ENCODE data around the gene AMER2. TPM values are rescaled to one million over a fixed set of nuclear protein-coding genes. Genes with fewer than 3 reads are reported as not detected.

Gene AMER2
- total and polyA plus RNA-seq, 2 donors (not counting 1 experiment from before 2014, with no cell fraction given), result not detected

DNA sequence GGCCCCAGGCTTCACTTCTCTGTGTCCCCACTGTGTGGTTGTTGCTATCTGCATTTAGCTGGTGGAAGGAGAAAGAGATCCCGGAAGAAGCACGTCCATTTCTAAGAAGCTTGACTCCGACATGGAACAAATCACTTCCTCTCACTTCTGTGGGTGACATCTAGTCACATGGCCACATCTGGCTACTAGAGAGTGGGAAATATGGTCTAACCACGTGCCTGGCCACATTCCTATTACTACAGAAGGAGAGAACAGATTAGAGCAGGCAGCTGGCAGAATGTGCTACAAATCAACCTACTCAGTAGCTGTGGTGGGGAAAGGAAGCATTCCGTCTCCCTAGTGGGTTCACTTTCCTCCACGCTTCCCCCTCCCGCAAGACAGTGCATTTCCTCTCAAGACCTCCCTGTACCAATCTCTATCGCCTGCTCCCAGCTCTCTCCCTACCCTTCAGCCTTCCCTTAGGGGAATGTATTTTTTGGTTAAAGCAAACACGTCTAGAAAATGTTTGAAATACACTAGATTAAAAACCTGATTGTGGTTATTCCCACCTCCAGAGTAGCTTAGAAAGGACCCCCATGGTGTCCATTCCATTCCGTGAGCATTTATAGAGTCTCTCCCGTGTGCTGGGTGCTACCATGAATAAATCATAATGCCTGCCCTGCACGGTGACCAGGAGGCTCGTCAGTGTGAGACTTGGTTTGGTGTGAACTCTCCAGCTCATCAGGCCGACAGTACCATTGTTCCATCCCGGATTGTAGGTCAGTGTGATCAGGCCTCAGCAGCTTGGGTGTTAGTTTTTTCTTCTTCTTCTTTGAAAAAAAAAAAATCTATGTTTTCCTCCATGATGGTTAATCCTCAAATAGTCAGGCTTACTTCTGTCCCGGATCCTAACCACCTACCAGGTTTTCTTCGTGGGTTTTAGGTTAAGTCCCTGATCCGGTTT lies 8.0 kb upstream of the AMER2 start:
- H3K27ac Mint-ChIP-seq, result no peak overlapping the region
- intact Hi-C loops (cut with micrococcal nuclease), result no loop called here

More for the DNA sequence above, 8.0 kb upstream of the AMER2 start:
- Histone ChIP-seq H3K27ac (ENCODE audit: low read length in 2 of 2) (no peak overlapping the region), H3K4me2 (replicated peaks; ENCODE audit: low read depth, low read length, poor library complexity, severe bottlenecking) (peak overlapping the region; percentile 9), H3K4me1 (ENCODE audit: control insufficient read depth in 2 of 2, insufficient read depth in 2 of 2, low read length in 2 of 2) (peaks cover 16 to 17% of the 10 kb centered on the region in 2 donors), H3K27me3 (replicated peaks in 1 of 4; ENCODE audit: control extremely low read depth in 1 of 4, control insufficient read depth in 3 of 4, insufficient read depth in 4 of 4, low read length in 3 of 4) (peaks cover 0 to 26% (median 3%) of the 10 kb centered on the region in 4 experiments), H2AFZ (ENCODE audit: insufficient read depth, low read depth, low read length, poor library complexity, severe bottlenecking) (no peak overlapping the region), H3K36me3 (replicated peaks in 1 of 2; ENCODE audit: control extremely low read depth in 1 of 2, control insufficient read depth in 1 of 2, extremely low read depth in 1 of 2, insufficient read depth in 2 of 2, low read length in 1 of 2) (no peaks in the 10 kb centered on the region), H3K79me2 (ENCODE audit: control insufficient read depth, insufficient read depth, low read length) (no peaks in the 10 kb centered on the region), H3K9ac (ENCODE audit: low read length) (no peak overlapping the region), H3K4me3 (ENCODE audit: control extremely low read depth in 1 of 5, extremely low read depth in 1 of 5, insufficient read depth in 1 of 5, low read depth in 2 of 5, low read length in 4 of 5) (no peak overlapping the region), H3K9me3 (ENCODE audit: control extremely low read depth in 1 of 3, control insufficient read depth in 2 of 3, insufficient read depth in 1 of 3, low read length in 2 of 3) (peaks cover 0 to 12% (median 0%) of the 10 kb centered on the region in 3 donors), H4K20me1 (ENCODE audit: control insufficient read depth, insufficient read depth, low read length, poor library complexity, severe bottlenecking) (no peaks in the 10 kb centered on the region)
- no peak for TF ChIP-seq EZH2 (IDR thresholded peaks at IDR 0.05; ENCODE audit: borderline replicate concordance, insufficient read depth, low read depth, low read length, poor library complexity, severe bottlenecking)
- TF ChIP-seq, protein P1, sequence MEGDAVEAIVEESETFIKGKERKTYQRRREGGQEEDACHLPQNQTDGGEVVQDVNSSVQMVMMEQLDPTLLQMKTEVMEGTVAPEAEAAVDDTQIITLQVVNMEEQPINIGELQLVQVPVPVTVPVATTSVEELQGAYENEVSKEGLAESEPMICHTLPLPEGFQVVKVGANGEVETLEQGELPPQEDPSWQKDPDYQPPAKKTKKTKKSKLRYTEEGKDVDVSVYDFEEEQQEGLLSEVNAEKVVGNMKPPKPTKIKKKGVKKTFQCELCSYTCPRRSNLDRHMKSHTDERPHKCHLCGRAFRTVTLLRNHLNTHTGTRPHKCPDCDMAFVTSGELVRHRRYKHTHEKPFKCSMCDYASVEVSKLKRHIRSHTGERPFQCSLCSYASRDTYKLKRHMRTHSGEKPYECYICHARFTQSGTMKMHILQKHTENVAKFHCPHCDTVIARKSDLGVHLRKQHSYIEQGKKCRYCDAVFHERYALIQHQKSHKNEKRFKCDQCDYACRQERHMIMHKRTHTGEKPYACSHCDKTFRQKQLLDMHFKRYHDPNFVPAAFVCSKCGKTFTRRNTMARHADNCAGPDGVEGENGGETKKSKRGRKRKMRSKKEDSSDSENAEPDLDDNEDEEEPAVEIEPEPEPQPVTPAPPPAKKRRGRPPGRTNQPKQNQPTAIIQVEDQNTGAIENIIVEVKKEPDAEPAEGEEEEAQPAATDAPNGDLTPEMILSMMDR (IDR thresholded peaks at IDR 0.05), result no peak
- 50% methylated on average over 5 of the region's 18 CpGs for WGBS (ENCODE audit: insufficient coverage)
- no peak for DNase-seq
- Mint-ChIP-seq H3K9me3 (ENCODE audit: insufficient read depth) (peaks cover 6% of the 10 kb centered on the region), H3K27me3 (peaks cover 42% of the 10 kb centered on the region), H3K4me3 (peak overlapping the region; percentile 35), H3K4me1 (peaks cover 35% of the 10 kb centered on the region)
- POLR2A ChIA-PET, result no interaction called here
- CTCF ChIA-PET, result interaction anchor here (0.6 to 1.5 kb wide), 3 partner anchors 52 to 360 kb away, joined by 3 to 4 read pairs (median 3); no protein-coding TSS in a partner anchor
- ATAC-seq (ENCODE audit: low read depth), result no peak

Data from B cell (primary cell).